Activated B cell treated with CpG ODN at 0.5 μM for 24 hours (primary cell): ENCODE measurements around the gene ISOC2. TPM values are rescaled to one million over a fixed set of nuclear protein-coding genes. Genes with fewer than 3 reads are reported as not detected.

Experiments
- ATAC-seq: fragments of 200-7000 bp; cut with Tn5 transposase; one replicate; pipeline ENCODE4 v1.10.0; 2021; ENCODE audit warnings: low read depth, mild to moderate bottlenecking, moderate library complexity
- CTCF ChIA-PET: fragments of 350-600 bp; sonication (Branson Sonifier 250); formaldehyde crosslinking; loops from one replicate; lab custom pipeline; 2021; ENCODE audit warnings: antibody characterized with exemption; lab: Charles Lee
- POLR2A ChIA-PET: fragments of 350-600 bp; sonication (Branson Sonifier 250); formaldehyde crosslinking; loops from one replicate; lab custom pipeline; 2021; ENCODE audit warnings: antibody characterized with exemption; lab: Charles Lee
- DNase-seq: peaks from one replicate; pipeline ENCODE4 v3.0.0; 2022
- H3K27ac Mint-ChIP-seq: one replicate; pipeline ENCODE4 v1.8.0; 2020; ENCODE audit warnings: mixed read lengths
- H3K27me3 Mint-ChIP-seq: one replicate; pipeline ENCODE4 v1.8.0; 2021; ENCODE audit warnings: mixed read lengths
- H3K36me3 Mint-ChIP-seq: one replicate; pipeline ENCODE4 v1.8.0; 2021; ENCODE audit warnings: low read depth, mixed read lengths
- H3K4me1 Mint-ChIP-seq: one replicate; pipeline ENCODE4 v1.8.0; 2021; ENCODE audit warnings: mixed read lengths
- H3K4me3 Mint-ChIP-seq: one replicate; pipeline ENCODE4 v1.8.0; 2020; ENCODE audit warnings: mild to moderate bottlenecking, mixed read lengths
- H3K9me3 Mint-ChIP-seq: one replicate; pipeline ENCODE4 v1.8.0; 2020; ENCODE audit warnings: mixed read lengths
- CTCF ChIP-seq: fragments of 200-600 bp; IDR thresholded peaks from one replicate; pipeline ENCODE4 v1.8.0; 2022; ENCODE audit warnings: antibody characterized with exemption, mild to moderate bottlenecking
- intact Hi-C: fragments of 100-400 bp; cut with micrococcal nuclease; formaldehyde crosslinking; loops from one replicate; pipeline ENCODE4 v1.15.1; 2024
- total RNA-seq: library from RNA; stranded (reverse); gene quantifications from 2 replicates; pipeline ENCODE4 v1.2.3, GENCODE V29; 2022

The ISOC2 gene
- total RNA-seq, 1 donor from 2014 or later = 29.0 TPM

GRCh38 chr19:55405638-55406037 lies 55.8 kb downstream of the ISOC2 start:
- Mint-ChIP-seq H3K4me1 (peaks cover 24% of the 10 kb centered on the region), H3K27me3 (no peaks in the 10 kb centered on the region), H3K9me3 (peaks cover 5% of the 10 kb centered on the region), H3K27ac (no peak overlapping the region), H3K4me3 (peak overlapping the region; percentile 91), H3K36me3 (peaks cover 52% of the 10 kb centered on the region)
- ATAC-seq (no peak), DNase-seq (no peak)
- ChIA-PET POLR2A (interaction anchor here (0.6 to 11.4 kb wide), 4 partner anchors 18 to 288 kb away, joined by 4 to 215 read pairs (median 10); partner anchors contain the start of genes PPP1R12C, RPL28 and TMEM238), CTCF (no interaction called here)
- intact Hi-C loops = loop anchor here (5.0 kb wide), 2 partner anchors 202 to 1288 kb away; partner anchors contain the start of genes PRPF31, TFPT and ZNF865
- no peak for TF ChIP-seq CTCF

Other genes starting within 250 kb of the ISOC2 start
- gene TMEM86B, start 232.9 kb downstream of the ISOC2 start, total RNA-seq = 12.6 and 14.8 TPM in 2 replicates
- 203 and 220 TPM in 2 replicates for gene PPP6R1, start 202.6 kb downstream of the ISOC2 start, total RNA-seq
- gene HSPBP1, start 181.5 kb downstream of the ISOC2 start, total RNA-seq = 32.2 and 32.9 TPM in 2 replicates
- 1.3 and 2.7 TPM in 2 replicates for gene BRSK1, start 177.6 kb downstream of the ISOC2 start, total RNA-seq
- gene TMEM150B, start 136.3 kb downstream of the ISOC2 start, total RNA-seq = not detected in 2 replicates
- gene KMT5C, start 121.8 kb downstream of the ISOC2 start, total RNA-seq = 7.2 and 8.1 TPM in 2 replicates
- gene COX6B2, start 106.9 kb downstream of the ISOC2 start, total RNA-seq = not detected in 2 replicates
- not detected in 2 replicates for gene GARIN5B, start 98.4 kb downstream of the ISOC2 start, total RNA-seq
- gene IL11, start 91.2 kb downstream of the ISOC2 start, total RNA-seq = not detected in 2 replicates
- not detected in 2 replicates for gene TMEM190, start 84.8 kb downstream of the ISOC2 start, total RNA-seq
- 3.8 and 4.9 TPM in 2 replicates for gene TMEM238, start 77.3 kb downstream of the ISOC2 start, total RNA-seq
- gene RPL28, start 75.7 kb downstream of the ISOC2 start, total RNA-seq = 3,790 and 4,042 TPM in 2 replicates
- 29.6 and 34.6 TPM in 2 replicates for gene UBE2S, start 53.9 kb downstream of the ISOC2 start, total RNA-seq
- gene SHISA7, start 18.3 kb downstream of the ISOC2 start, total RNA-seq = not detected in 2 replicates
- not detected in 2 replicates for gene C19orf85, start 3.1 kb upstream of the ISOC2 start, total RNA-seq
- gene ZNF628, start 15.0 kb upstream of the ISOC2 start, total RNA-seq = 10.4 and 12.7 TPM in 2 replicates
- gene NAT14, start 23.5 kb upstream of the ISOC2 start, total RNA-seq = 10.9 and 13.8 TPM in 2 replicates
- gene SSC5D, start 26.8 kb upstream of the ISOC2 start, total RNA-seq = 0.17 and 0.20 TPM in 2 replicates
- not detected in 2 replicates for gene SBK2, start 75.5 kb upstream of the ISOC2 start, total RNA-seq
- not detected in 2 replicates for gene SBK3, start 83.9 kb upstream of the ISOC2 start, total RNA-seq
- 10.3 and 10.9 TPM in 2 replicates for gene ZNF579, start 119.2 kb upstream of the ISOC2 start, total RNA-seq
- 17.5 and 21.2 TPM in 2 replicates for gene FIZ1, start 137.9 kb upstream of the ISOC2 start, total RNA-seq
- gene ZNF524, start 138.6 kb upstream of the ISOC2 start, total RNA-seq = 12.6 and 16.1 TPM in 2 replicates
- 17.2 and 18.9 TPM in 2 replicates for gene ZNF865, start 144.0 kb upstream of the ISOC2 start, total RNA-seq
- gene ZNF784, start 162.9 kb upstream of the ISOC2 start, total RNA-seq = 8.7 and 8.9 TPM in 2 replicates
- gene ZNF580, start 179.4 kb upstream of the ISOC2 start, total RNA-seq = 55.0 and 81.2 TPM in 2 replicates
- gene ZNF581, start 182.0 kb upstream of the ISOC2 start, total RNA-seq = 42.7 and 46.5 TPM in 2 replicates
- gene CCDC106, start 186.6 kb upstream of the ISOC2 start, total RNA-seq = 14.0 and 14.4 TPM in 2 replicates
- 256 and 273 TPM in 2 replicates for gene U2AF2, start 193.4 kb upstream of the ISOC2 start, total RNA-seq
- 56.6 and 65.2 TPM in 2 replicates for gene EPN1, start 213.6 kb upstream of the ISOC2 start, total RNA-seq